Osteoblast (primary cell): Measurements from ENCODE around the gene WDFY4. TPM values are rescaled to one million over a fixed set of nuclear protein-coding genes. Genes with fewer than 3 reads are reported as not detected.

ENCODE experiments used
- DNase-seq: peaks from one replicate; pipeline ENCODE4 v3.0.0; 2011; ENCODE audit warnings: low spot score, mixed read lengths; ENCODE audit not compliant: insufficient read length; ENCODE audit errors: missing footprints
- H2AFZ ChIP-seq: 2 replicates; pipeline ENCODE4 v1.6.0; 2011; ENCODE audit warnings: mild to moderate bottlenecking, low read length
- H3K27ac ChIP-seq: 2 replicates; pipeline ENCODE4 v1.5.1; 2011; ENCODE audit warnings: mild to moderate bottlenecking, low read depth, low read length, moderate library complexity
- H3K27me3 ChIP-seq: 2 replicates; pipeline ENCODE4 v1.6.0; 2012; ENCODE audit warnings: mild to moderate bottlenecking, control low read depth, inconsistent platforms, low read length, moderate library complexity; ENCODE audit not compliant: insufficient read depth
- H3K36me3 ChIP-seq: 2 replicates; pipeline ENCODE4 v1.5.1; 2011; ENCODE audit warnings: mild to moderate bottlenecking, low read length, control low read depth, moderate library complexity; ENCODE audit not compliant: insufficient read depth
- H3K4me1 ChIP-seq: 2 replicates; pipeline ENCODE4 v1.5.1; 2011; ENCODE audit warnings: mild to moderate bottlenecking, low read length, control low read depth, moderate library complexity; ENCODE audit not compliant: insufficient read depth
- H3K4me2 ChIP-seq: 2 replicates; pipeline ENCODE4 v1.6.0; 2011; ENCODE audit warnings: mild to moderate bottlenecking, low read length; ENCODE audit not compliant: insufficient read depth
- H3K4me3 ChIP-seq: fragments of 200-600 bp; sonication (generic); 3 replicates; pipeline ENCODE4 v1.5.1; 2012; ENCODE audit warnings: mild to moderate bottlenecking, low read length, inconsistent platforms; ENCODE audit not compliant: insufficient read depth
- H3K79me2 ChIP-seq: 2 replicates; pipeline ENCODE4 v1.6.0; 2012; ENCODE audit warnings: mild to moderate bottlenecking, low read length, control low read depth, inconsistent platforms; ENCODE audit not compliant: insufficient read depth
- H3K9me3 ChIP-seq: 2 replicates; pipeline ENCODE4 v1.5.1; 2011; ENCODE audit warnings: low read depth, low read length, control low read depth
- H4K20me1 ChIP-seq: 2 replicates; pipeline ENCODE4 v1.6.0; 2012; ENCODE audit warnings: mild to moderate bottlenecking, low read length, control low read depth; ENCODE audit not compliant: insufficient read depth
- total RNA-seq: library from RNA; depleted of rRNA; stranded (reverse); fragments of >200 nt; gene quantifications from 2 replicates; pipeline ENCODE4 v1.2.3, GENCODE V29; 2012
- TF ChIP-seq, protein P1 (sequence below): IDR thresholded peaks from 2 replicates; pipeline ENCODE4 v1.5.1; 2011; ENCODE audit warnings: mild to moderate bottlenecking, low read depth, low read length, moderate library complexity; ENCODE audit errors: extremely low read depth

Gene WDFY4
- total RNA-seq, 1 donor = 0.36 TPM

GRCh38 chr10:48890888-48891850 lies 206.5 kb downstream of the WDFY4 start:
- no peak overlapping the region for H3K4me3 ChIP-seq
- TF ChIP-seq, protein P1, sequence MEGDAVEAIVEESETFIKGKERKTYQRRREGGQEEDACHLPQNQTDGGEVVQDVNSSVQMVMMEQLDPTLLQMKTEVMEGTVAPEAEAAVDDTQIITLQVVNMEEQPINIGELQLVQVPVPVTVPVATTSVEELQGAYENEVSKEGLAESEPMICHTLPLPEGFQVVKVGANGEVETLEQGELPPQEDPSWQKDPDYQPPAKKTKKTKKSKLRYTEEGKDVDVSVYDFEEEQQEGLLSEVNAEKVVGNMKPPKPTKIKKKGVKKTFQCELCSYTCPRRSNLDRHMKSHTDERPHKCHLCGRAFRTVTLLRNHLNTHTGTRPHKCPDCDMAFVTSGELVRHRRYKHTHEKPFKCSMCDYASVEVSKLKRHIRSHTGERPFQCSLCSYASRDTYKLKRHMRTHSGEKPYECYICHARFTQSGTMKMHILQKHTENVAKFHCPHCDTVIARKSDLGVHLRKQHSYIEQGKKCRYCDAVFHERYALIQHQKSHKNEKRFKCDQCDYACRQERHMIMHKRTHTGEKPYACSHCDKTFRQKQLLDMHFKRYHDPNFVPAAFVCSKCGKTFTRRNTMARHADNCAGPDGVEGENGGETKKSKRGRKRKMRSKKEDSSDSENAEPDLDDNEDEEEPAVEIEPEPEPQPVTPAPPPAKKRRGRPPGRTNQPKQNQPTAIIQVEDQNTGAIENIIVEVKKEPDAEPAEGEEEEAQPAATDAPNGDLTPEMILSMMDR = no peak
- no peaks in the 10 kb centered on the region for H3K79me2 ChIP-seq
- H2AFZ ChIP-seq = no peak overlapping the region
- H3K27ac ChIP-seq = no peak overlapping the region
- no peak for DNase-seq
- no peaks in the 10 kb centered on the region for H3K4me1 ChIP-seq
- no peaks in the 10 kb centered on the region for H3K27me3 ChIP-seq
- H3K36me3 ChIP-seq = no peaks in the 10 kb centered on the region
- no peaks in the 10 kb centered on the region for H3K9me3 ChIP-seq
- no peaks in the 10 kb centered on the region for H4K20me1 ChIP-seq
- H3K4me2 ChIP-seq = no peak overlapping the region

GRCh38 chr10:48894911-48895802 lies 210.5 kb downstream of the WDFY4 start:
- Histone ChIP-seq H3K36me3 (no peaks in the 10 kb centered on the region), H3K9me3 (no peaks in the 10 kb centered on the region), H2AFZ (no peak overlapping the region), H3K4me2 (no peak overlapping the region), H3K27me3 (peaks cover 3% of the 10 kb centered on the region), H3K4me3 (no peak overlapping the region), H3K79me2 (no peaks in the 10 kb centered on the region), H3K27ac (no peak overlapping the region), H3K4me1 (no peaks in the 10 kb centered on the region), H4K20me1 (no peaks in the 10 kb centered on the region)
- DNase-seq = no peak
- TF ChIP-seq, protein P1 = no peak

DNA sequence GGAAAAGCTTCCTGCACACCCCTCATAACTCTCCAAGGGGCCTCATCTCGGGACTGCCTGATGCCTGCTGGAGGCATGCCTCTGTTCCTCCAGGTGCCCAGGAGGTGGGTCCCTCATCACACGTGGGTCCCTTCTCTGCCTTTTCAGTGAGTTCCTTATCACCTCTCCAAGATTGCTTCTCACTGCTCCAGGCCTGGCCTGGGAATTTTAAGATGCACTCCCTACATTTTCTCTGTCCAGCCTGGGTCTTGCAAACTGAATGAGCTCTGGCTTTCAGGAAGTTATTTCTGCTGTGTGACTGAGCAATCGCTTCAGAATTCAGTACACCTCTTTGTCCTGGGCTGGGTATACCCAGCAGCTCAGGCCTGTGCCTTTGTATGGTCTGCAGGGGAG lies 211.1 kb downstream of the WDFY4 start:
- Histone ChIP-seq H3K79me2 (no peaks in the 10 kb centered on the region), H3K27ac (no peak overlapping the region), H3K36me3 (no peaks in the 10 kb centered on the region), H4K20me1 (no peaks in the 10 kb centered on the region), H3K9me3 (no peaks in the 10 kb centered on the region), H3K4me3 (no peak overlapping the region), H3K4me2 (no peak overlapping the region), H2AFZ (no peak overlapping the region), H3K27me3 (peaks cover 3% of the 10 kb centered on the region), H3K4me1 (no peaks in the 10 kb centered on the region)
- TF ChIP-seq, protein P1 = no peak
- DNase-seq = no peak
